Erythroblast (primary cell): ENCODE data around the gene NPTX1.

Source experiments
- GATA1 ChIP-seq: IDR thresholded peaks from 2 replicates; pipeline ENCODE4 v1.6.1; 2011; ENCODE audit warnings: low read depth, mild to moderate bottlenecking, control low read depth, low read length, moderate library complexity
- POLR2A ChIP-seq: IDR thresholded peaks from 2 replicates; pipeline ENCODE4 v1.6.1; 2011; ENCODE audit warnings: mild to moderate bottlenecking, low read length

DNA sequence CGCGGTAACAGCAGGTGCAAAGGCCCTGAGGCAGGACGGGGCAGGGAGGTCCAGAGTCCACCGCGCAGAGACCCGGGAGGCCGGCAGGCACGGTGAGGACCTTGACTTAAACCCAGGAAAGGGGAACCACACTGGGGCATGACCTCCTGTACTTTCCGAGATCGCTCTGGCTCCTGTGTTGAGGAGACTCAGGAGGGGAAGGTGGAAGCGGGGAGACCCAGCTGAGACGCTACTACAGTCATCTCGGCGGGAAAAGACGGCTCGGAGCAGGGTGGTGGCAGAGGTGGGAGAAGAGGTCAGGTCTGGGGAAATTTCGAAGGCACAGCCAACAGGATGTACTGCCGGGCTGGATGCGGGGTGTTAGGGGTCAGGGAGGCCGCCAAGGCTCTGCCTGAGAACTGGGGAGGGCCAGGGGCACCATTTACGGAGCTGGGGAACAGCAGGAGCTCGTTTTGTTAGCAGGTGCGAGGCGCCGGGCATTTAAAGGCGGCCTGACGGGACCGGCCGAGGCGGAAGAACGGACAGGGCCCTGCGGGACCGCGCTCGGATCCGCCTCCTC lies 22.3 kb downstream of the NPTX1 start:
- TF ChIP-seq POLR2A, result no peak
- no peak for TF ChIP-seq GATA1
